ENCODE data around the gene RIN3.

DNA sequence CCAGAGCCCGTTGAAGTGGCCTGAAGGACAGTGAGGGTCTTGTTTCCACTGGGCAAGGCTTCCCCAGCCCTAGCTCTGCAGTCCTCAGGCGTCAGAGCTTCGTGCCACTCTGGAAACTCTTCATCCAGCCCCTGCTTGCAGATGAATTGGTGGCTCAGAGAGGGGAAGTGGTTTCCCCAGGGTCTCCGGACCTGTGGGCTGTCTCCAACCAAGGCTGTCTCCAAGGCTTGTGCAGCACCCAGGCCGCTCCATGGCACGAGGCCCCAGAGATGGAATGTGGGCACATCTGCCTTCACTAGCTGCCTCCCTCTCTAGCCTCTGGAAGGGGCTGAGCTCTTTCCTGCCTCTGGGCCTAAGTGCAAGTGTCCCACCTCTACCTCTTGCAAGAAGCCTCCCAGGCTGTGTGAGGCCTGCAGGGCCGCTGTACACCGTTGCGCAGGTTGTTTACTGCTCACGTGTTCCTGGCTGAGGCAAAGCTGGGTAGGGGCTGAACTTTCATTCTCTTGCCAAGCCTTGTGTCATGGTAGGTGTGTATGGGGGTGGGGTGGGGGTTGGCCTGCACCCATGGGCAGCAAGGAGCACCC is 11.1 kb downstream of the RIN3 start:
- TF ChIP-seq, protein P1, sequence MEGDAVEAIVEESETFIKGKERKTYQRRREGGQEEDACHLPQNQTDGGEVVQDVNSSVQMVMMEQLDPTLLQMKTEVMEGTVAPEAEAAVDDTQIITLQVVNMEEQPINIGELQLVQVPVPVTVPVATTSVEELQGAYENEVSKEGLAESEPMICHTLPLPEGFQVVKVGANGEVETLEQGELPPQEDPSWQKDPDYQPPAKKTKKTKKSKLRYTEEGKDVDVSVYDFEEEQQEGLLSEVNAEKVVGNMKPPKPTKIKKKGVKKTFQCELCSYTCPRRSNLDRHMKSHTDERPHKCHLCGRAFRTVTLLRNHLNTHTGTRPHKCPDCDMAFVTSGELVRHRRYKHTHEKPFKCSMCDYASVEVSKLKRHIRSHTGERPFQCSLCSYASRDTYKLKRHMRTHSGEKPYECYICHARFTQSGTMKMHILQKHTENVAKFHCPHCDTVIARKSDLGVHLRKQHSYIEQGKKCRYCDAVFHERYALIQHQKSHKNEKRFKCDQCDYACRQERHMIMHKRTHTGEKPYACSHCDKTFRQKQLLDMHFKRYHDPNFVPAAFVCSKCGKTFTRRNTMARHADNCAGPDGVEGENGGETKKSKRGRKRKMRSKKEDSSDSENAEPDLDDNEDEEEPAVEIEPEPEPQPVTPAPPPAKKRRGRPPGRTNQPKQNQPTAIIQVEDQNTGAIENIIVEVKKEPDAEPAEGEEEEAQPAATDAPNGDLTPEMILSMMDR (IDR thresholded peaks at IDR 0.05) = no peak
- TF ChIP-seq POLR2A (IDR thresholded peaks at IDR 0.05) = no peak
- no peak for TF ChIP-seq POLR2AphosphoS5 (IDR thresholded peaks at IDR 0.05)
